Dendritic cell treated with granulocyte-macrophage colony-stimulating factor and Interleukin-4, amounts not matched to agents 40 ng/mL and 50 ng/mL, for 4 days (primary cell): ENCODE data around the gene SLC25A44.
A peak's percentile ranks its signal among the peaks of the same experiment; 100 is the strongest.

ENCODE experiments used
- H3K27ac Mint-ChIP-seq: one replicate; pipeline ENCODE4 v1.8.0; 2022; ENCODE audit warnings: mild to moderate bottlenecking, mixed read lengths
- H3K27me3 Mint-ChIP-seq: one replicate; pipeline ENCODE4 v1.8.0; 2022; ENCODE audit warnings: mild to moderate bottlenecking, mixed read lengths
- H3K36me3 Mint-ChIP-seq: one replicate; pipeline ENCODE4 v1.8.0; 2022; ENCODE audit warnings: low read depth, mixed read lengths
- H3K4me1 Mint-ChIP-seq: one replicate; pipeline ENCODE4 v1.8.0; 2022; ENCODE audit warnings: low read depth, mixed read lengths
- H3K4me3 Mint-ChIP-seq: one replicate; pipeline ENCODE4 v1.8.0; 2022; ENCODE audit warnings: mild to moderate bottlenecking, moderate library complexity, mixed read lengths
- H3K9me3 Mint-ChIP-seq: one replicate; pipeline ENCODE4 v1.8.0; 2022; ENCODE audit warnings: mixed read lengths
- intact Hi-C: fragments of 100-400 bp; cut with micrococcal nuclease; formaldehyde crosslinking; loops from one replicate; pipeline ENCODE4 v1.15.0; 2022

SLC25A44 gene

GRCh38 chr1:156245451-156246232 is 51.7 kb downstream of the SLC25A44 start:
- Mint-ChIP-seq H3K27ac (no peak overlapping the region), H3K9me3 (no peaks in the 10 kb centered on the region), H3K4me1 (peaks cover 13% of the 10 kb centered on the region), H3K36me3 (peaks cover 48% of the 10 kb centered on the region), H3K4me3 (peak overlapping the region; percentile 55), H3K27me3 (peaks cover 37% of the 10 kb centered on the region)
- intact Hi-C loops, result no loop called here

- Mint-ChIP-seq H3K9me3 (no peaks in the 10 kb centered on the region), H3K27ac (no peak overlapping the region), H3K4me3 (no peak overlapping the region), H3K36me3 (peaks cover 48% of the 10 kb centered on the region), H3K27me3 (peaks cover 37% of the 10 kb centered on the region), H3K4me1 (peaks cover 13% of the 10 kb centered on the region)
- intact Hi-C loops, result no loop called here
Observed at GRCh38 chr1:156246241-156246780, 52.4 kb downstream of the SLC25A44 start.

DNA sequence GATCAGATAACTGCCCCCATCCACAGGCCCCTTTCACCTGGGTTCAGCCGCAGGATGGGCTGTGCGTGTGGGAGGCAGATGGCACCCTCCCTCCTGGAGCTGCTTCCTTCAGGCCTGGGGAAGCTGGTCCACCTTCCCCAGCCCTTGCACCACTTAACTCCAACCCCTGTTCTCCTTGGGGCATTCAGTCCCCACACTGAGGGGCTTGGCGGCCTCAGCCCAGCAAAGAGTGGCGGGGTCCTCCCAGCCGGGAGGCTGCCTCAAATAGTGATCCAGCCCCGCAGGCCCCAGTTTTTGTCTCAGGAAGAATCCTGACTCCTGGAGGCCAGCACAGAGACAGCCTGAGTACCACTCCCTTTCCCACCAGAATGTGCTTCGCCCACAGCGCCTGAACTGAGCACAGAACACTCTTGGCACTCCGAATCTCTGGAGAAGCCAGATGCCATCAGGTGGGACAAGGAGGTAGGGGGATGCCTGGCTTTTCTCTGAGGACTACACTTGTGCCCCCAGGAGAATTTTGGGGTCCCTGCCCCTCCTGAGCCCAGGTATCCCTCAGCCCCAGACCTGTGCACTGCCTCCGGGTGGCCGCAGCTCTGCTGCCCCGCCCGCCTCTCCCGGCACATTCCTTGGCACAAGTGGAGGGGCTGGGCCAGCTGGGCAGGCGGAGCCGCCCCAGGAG is 53.0 kb downstream of the SLC25A44 start:
- H3K9me3 Mint-ChIP-seq, result no peaks in the 10 kb centered on the region
- peaks cover 37% of the 10 kb centered on the region for H3K27me3 Mint-ChIP-seq
- H3K4me1 Mint-ChIP-seq, result peaks cover 13% of the 10 kb centered on the region
- H3K4me3 Mint-ChIP-seq, result no peak overlapping the region
- intact Hi-C loops, result no loop called here
- peaks cover 52% of the 10 kb centered on the region for H3K36me3 Mint-ChIP-seq
- H3K27ac Mint-ChIP-seq, result no peak overlapping the region

DNA sequence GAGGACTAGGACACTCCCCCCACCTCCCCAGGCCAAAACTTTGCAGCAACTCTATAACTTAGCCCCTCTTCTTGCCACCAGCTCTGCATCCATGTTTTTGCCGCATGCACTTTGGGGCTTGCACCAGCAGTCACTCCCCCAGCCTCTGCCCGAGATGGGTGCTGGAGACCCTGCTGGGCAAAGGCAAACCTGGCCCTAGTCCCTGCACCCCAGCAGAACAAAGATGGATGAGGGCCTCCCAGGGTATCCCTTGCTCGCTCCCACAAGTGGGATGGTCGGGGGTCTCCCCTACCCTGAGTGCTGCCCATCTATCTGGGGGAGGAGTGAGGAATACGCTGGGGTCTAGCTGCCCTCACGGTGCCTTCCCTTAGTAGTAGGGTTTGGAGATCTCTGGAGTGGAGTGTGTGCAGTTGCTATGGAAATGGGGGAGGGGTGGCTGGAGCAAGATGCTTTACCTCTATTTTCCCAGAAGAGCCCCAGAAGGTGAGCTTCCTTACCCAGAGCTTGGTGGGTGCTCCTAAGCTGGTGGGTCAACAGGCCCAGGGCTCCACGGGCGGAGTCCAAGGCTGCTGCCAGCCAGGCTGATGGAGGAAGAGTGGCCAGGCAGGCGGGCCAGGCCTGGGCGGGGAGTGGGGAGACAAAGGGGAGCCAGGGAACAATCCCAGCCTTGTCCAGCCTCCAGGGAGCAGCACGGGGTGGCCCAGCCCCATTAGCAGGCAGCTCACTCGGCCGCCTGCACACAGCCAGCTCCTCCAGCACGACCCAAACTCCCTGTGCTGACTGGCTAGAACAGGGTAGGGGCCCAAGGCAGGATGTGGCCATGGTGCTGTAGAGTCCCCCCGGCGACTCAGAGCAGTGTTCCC is 53.8 kb downstream of the SLC25A44 start, which contains the start of gene PAQR6:
TSS of gene PAQR6 (minus strand) at position 597 of the 863 bp plus-strand sequence. CDS start 1,325 bp downstream, outside the sequence.
- Mint-ChIP-seq H3K4me3 (no peak within 1 kb of the TSS), H3K27me3 (peaks cover 37% of the 10 kb centered on the region), H3K9me3 (no peaks in the 10 kb centered on the region), H3K27ac (no peak within 1 kb of the TSS), H3K36me3 (peaks cover 52% of the 10 kb centered on the region), H3K4me1 (peaks cover 13% of the 10 kb centered on the region)
- intact Hi-C loops, result no loop called here

GRCh38 chr1:156248323-156248683 is 54.4 kb downstream of the SLC25A44 start:
- Mint-ChIP-seq H3K4me3 (no peak overlapping the region), H3K27ac (no peak overlapping the region)

DNA sequence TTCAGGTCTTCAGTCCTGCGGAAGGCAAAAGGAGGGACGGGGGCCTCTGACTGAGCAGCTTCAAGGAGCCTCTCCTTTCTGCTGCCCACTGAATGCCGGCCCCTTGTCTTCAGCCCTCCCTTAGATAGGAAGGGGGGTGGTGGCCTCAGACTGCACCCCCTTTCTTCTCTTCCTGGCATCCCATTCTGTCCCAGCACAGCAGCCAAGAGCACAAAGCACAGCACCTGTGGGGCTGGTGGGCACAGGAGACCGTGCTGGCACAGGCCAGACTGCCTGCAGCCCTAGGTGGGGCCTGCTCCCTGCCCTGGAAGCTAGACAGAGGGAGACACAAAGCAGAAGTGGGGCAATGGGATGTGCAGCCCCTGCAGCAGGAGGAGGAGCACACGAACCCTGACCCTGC is 55.7 kb downstream of the SLC25A44 start:
- Mint-ChIP-seq H3K9me3 (no peaks in the 10 kb centered on the region), H3K27me3 (peaks cover 31% of the 10 kb centered on the region), H3K27ac (no peak overlapping the region), H3K36me3 (peaks cover 60% of the 10 kb centered on the region), H3K4me1 (peaks cover 13% of the 10 kb centered on the region), H3K4me3 (no peak overlapping the region)
- intact Hi-C loops, result no loop called here

More at GRCh38 chr1:156248323-156248683, 54.4 kb downstream of the SLC25A44 start:
- H3K36me3 Mint-ChIP-seq, result peaks cover 54% of the 10 kb centered on the region
- intact Hi-C loops, result no loop called here
- peaks cover 37% of the 10 kb centered on the region for H3K27me3 Mint-ChIP-seq
- H3K9me3 Mint-ChIP-seq, result no peaks in the 10 kb centered on the region
- peaks cover 13% of the 10 kb centered on the region for H3K4me1 Mint-ChIP-seq

GRCh38 chr1:156251527-156251926 is 57.6 kb downstream of the SLC25A44 start:
- intact Hi-C loops, result no loop called here
- H3K4me3 Mint-ChIP-seq, result no peak overlapping the region
- H3K36me3 Mint-ChIP-seq, result peaks cover 71% of the 10 kb centered on the region
- H3K4me1 Mint-ChIP-seq, result no peaks in the 10 kb centered on the region
- no peak overlapping the region for H3K27ac Mint-ChIP-seq
- H3K9me3 Mint-ChIP-seq, result no peaks in the 10 kb centered on the region
- peaks cover 13% of the 10 kb centered on the region for H3K27me3 Mint-ChIP-seq

DNA sequence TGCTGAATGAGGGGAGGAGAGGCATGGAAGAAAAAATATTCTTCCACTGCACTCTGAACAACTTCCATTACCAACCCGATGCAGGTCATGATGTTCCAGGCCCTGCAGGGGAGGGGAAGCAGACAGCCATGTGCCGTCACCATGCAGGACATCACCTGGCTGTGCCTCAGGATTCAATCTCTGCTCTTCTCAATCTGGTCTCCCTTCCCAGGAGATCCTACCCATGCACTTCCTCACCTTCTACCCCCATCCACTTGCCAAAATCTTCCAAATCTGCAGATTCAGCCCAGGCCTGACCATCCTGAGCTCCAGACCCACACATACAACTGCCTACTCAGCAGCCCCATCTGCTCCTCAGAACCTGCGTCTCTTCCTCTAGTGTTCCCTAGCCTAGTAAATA is 59.7 kb downstream of the SLC25A44 start:
- peaks cover 87% of the 10 kb centered on the region for H3K36me3 Mint-ChIP-seq
- no peak overlapping the region for H3K4me3 Mint-ChIP-seq
- no peaks in the 10 kb centered on the region for H3K27me3 Mint-ChIP-seq
- intact Hi-C loops, result no loop called here
- H3K27ac Mint-ChIP-seq, result no peak overlapping the region
- H3K9me3 Mint-ChIP-seq, result no peaks in the 10 kb centered on the region
- H3K4me1 Mint-ChIP-seq, result no peaks in the 10 kb centered on the region

DNA sequence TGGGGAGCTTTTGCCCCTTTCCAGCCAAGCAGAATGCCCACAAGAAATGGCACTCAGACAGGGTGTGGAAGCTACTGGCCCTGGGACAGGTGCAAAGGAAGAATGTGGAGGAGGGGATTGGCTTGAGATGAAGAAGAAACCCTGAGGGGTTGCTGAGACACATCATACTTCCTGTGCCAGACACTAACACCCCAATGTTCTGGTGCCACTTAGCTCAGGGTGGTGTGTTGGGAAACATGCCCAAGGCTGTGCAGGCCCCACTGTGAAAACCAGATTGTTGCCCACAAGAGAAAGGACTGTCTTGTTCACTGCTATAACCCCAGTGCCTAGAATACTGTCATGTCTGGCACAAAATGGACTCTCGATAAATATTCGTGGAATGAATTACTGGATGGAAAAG is 63.8 kb downstream of the SLC25A44 start:
- no peak overlapping the region for H3K4me3 Mint-ChIP-seq
- H3K36me3 Mint-ChIP-seq, result peaks cover 90% of the 10 kb centered on the region
- H3K27me3 Mint-ChIP-seq, result no peaks in the 10 kb centered on the region
- H3K4me1 Mint-ChIP-seq, result no peaks in the 10 kb centered on the region
- no peak overlapping the region for H3K27ac Mint-ChIP-seq
- intact Hi-C loops, result no loop called here
- no peaks in the 10 kb centered on the region for H3K9me3 Mint-ChIP-seq

DNA sequence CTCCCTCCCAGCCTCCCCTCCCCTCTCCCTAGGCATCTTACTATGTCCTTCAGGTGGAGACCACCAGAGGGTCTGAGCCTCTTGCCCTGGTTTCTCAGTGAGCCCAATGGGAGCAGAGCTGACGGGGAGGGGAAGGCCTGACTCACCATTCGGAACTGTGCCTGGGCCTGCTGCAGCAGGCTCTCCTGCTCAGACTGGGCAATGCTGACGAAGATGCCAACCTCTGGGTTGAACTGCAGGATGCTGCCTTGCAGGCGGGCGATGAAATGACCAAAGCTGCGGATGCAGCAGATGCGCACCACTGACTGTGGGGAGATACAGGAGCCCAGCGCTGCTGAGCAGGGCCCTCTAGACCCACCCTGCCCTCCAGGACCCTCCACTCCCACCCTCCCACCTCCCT is 65.0 kb downstream of the SLC25A44 start:
- Mint-ChIP-seq H3K4me1 (no peaks in the 10 kb centered on the region), H3K27me3 (no peaks in the 10 kb centered on the region), H3K4me3 (no peak overlapping the region), H3K9me3 (no peaks in the 10 kb centered on the region), H3K36me3 (peaks cover 90% of the 10 kb centered on the region), H3K27ac (no peak overlapping the region)
- intact Hi-C loops, result no loop called here

DNA sequence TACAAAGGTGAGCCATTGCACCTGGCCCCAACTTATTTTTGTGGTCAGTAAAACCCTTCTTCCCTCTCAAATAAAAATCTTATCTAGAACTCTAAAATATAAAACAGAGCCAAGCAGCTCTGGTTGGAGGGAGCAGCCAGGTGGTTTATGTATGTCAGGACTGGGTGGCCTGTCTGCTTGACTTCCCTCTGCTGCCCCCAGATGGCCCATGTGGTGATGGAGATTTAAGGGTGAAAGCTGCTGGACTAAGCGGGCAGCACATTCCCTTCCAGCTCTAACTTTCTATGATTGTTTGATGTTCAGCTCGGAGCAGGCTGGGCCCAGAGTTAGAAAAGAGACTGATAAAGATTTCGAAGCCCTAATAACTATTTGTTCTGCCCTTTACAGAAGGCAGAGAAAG is 65.9 kb downstream of the SLC25A44 start:
- intact Hi-C loops, result no loop called here
- Mint-ChIP-seq H3K9me3 (no peaks in the 10 kb centered on the region), H3K4me3 (no peak overlapping the region), H3K27ac (no peak overlapping the region), H3K4me1 (no peaks in the 10 kb centered on the region), H3K27me3 (no peaks in the 10 kb centered on the region), H3K36me3 (peaks cover 94% of the 10 kb centered on the region)

GRCh38 chr1:156260896-156261295 is 67.0 kb downstream of the SLC25A44 start:
- no peaks in the 10 kb centered on the region for H3K9me3 Mint-ChIP-seq

More at GRCh38 chr1:156260896-156261295, 67.0 kb downstream of the SLC25A44 start:
- no peaks in the 10 kb centered on the region for H3K27me3 Mint-ChIP-seq
- no peak overlapping the region for H3K27ac Mint-ChIP-seq
- H3K4me3 Mint-ChIP-seq, result no peak overlapping the region
- H3K4me1 Mint-ChIP-seq, result no peaks in the 10 kb centered on the region
- intact Hi-C loops, result no loop called here
- H3K36me3 Mint-ChIP-seq, result peaks cover 100% of the 10 kb centered on the region
